Fibroblast of lung (primary cell): ENCODE measurements around the gene ZNF423. TPM values are rescaled to one million over a fixed set of nuclear protein-coding genes. Genes with fewer than 3 reads are reported as not detected.

ENCODE experiments used
- DNase-seq, 2 donors: peaks; one replicate each; pipeline versions ENCODE4 v3.0.0 to v3.0.0-alpha.2; 2010; ENCODE audit warnings: low read depth in 2 of 2
- H2AFZ ChIP-seq: 2 replicates; pipeline ENCODE4 v1.5.1; 2012; ENCODE audit warnings: low read length, control low read depth, inconsistent platforms
- H3K27ac ChIP-seq: 2 replicates; pipeline ENCODE4 v1.5.1; 2011; ENCODE audit warnings: low read length, control low read depth; ENCODE audit not compliant: insufficient read depth
- H3K27me3 ChIP-seq: 2 replicates; pipeline ENCODE4 v1.5.1; 2011; ENCODE audit warnings: mild to moderate bottlenecking, low read length; ENCODE audit not compliant: control insufficient read depth, insufficient read depth
- H3K36me3 ChIP-seq: 2 replicates; pipeline ENCODE4 v1.5.1; 2011; ENCODE audit warnings: low read length; ENCODE audit not compliant: control insufficient read depth, insufficient read depth
- H3K4me1 ChIP-seq: 2 replicates; pipeline ENCODE4 v1.5.1; 2011; ENCODE audit warnings: low read length; ENCODE audit not compliant: control insufficient read depth, insufficient read depth; ENCODE audit errors: extremely low read depth
- H3K4me2 ChIP-seq: 2 replicates; pipeline ENCODE4 v1.5.1; 2011; ENCODE audit warnings: low read length, control low read depth; ENCODE audit not compliant: insufficient read depth; ENCODE audit errors: extremely low read depth
- H3K4me3 ChIP-seq, 4 experiments: fragments of 200-600 bp in 1 of 4; sonication (generic) in 1 of 4; replicated peaks in 1 of 4; 2 replicates each; pipeline ENCODE4 v1.5.1; 2011 to 2016; ENCODE audit warnings: low read length in 4 of 4, low read depth in 3 of 4, mild to moderate bottlenecking in 3 of 4, control low read depth in 2 of 4, inconsistent platforms in 1 of 4, mixed read lengths in 1 of 4; ENCODE audit not compliant: insufficient read depth in 1 of 4; ENCODE audit errors: control extremely low read depth in 1 of 4
- H3K79me2 ChIP-seq: 2 replicates; pipeline ENCODE4 v1.5.1; 2012; ENCODE audit warnings: mild to moderate bottlenecking, low read length, inconsistent platforms; ENCODE audit not compliant: control insufficient read depth, insufficient read depth
- H3K9ac ChIP-seq: 2 replicates; pipeline ENCODE4 v1.5.1; 2011; ENCODE audit warnings: mild to moderate bottlenecking, low read length, control low read depth; ENCODE audit not compliant: insufficient read depth
- H3K9me3 ChIP-seq: 2 replicates; pipeline ENCODE4 v1.5.1; 2012; ENCODE audit warnings: low read depth, low read length; ENCODE audit not compliant: control insufficient read depth, insufficient read depth
- H4K20me1 ChIP-seq: 2 replicates; pipeline ENCODE4 v1.5.1; 2011; ENCODE audit warnings: low read length; ENCODE audit not compliant: control insufficient read depth, insufficient read depth; ENCODE audit errors: extremely low read depth
- EZH2 ChIP-seq: IDR thresholded peaks from 2 replicates; pipeline ENCODE4 v1.5.1; 2012; ENCODE audit warnings: low read length, control low read depth, mild to moderate bottlenecking; ENCODE audit errors: missing control alignments
- polyA plus RNA-seq, 2 donors: library from polyadenylated mRNA; depleted of rRNA in 1 of 2; stranded (reverse) in 1 of 2; unstranded in 1 of 2; fragments of >200 nt; gene quantifications; 2 replicates each; pipeline ENCODE4 v1.2.1, GENCODE V29; 2011 to 2012; ENCODE audit warnings: missing spikeins in 1 of 2
- total RNA-seq: library from RNA; depleted of rRNA; stranded (reverse); fragments of >200 nt; gene quantifications from 2 replicates; pipeline ENCODE4 v1.2.1, GENCODE V29; 2014
- TF ChIP-seq, protein P1 (sequence below), 2 donors: IDR thresholded peaks in 1 of 2; conservative IDR thresholded peaks in 1 of 2; 1 replicate in 1 of 2; 2 replicates in 1 of 2; pipeline ENCODE4 v1.5.1; 2011 to 2012; ENCODE audit warnings: low read length in 2 of 2, control low read depth in 1 of 2, inconsistent platforms in 1 of 2, low read depth in 1 of 2, mild to moderate bottlenecking in 1 of 2

The ZNF423 gene
- total and polyA plus RNA-seq, 2 donors (not counting 1 experiment from before 2014, with no cell fraction given), result 0.07 to 0.17 TPM

DNA sequence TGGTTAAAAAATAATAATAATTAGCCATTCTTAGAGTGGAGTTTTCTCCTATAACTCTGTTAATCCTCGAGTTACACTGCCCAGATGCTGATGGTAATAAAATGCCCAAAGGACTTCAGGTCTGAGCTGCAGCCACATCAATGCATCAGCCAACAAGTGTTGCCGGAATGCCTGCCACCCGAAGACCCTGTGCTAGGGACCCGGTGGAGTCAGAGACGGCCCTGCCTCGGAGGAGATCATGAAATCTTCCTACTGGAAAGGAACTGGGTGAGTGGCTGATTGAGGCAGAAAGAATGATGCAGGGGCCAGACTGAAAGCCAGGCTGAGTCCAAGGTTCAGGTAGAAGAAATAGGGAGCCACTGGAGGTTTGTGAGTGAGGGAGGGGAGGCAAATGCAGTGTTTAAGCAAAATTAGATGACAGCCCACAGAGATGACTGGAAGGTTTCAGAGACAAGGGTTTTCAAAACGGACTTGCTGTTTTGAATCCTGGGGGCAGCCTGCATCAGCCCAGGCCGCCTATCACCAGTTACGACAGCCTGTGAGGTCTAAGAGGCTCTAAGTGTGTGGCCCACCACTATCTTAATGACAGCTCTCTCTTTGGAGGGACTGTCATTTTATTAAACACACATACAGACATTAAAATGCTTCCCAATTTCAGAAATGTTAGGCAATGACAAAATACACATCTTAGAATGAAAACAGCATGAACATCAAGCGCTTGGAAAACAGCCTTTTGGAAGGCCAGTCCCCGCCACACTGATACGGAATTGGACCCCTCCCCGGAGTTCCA lies 100.0 kb downstream of the ZNF423 start:
- no peak for TF ChIP-seq EZH2
- TF ChIP-seq, protein P1, sequence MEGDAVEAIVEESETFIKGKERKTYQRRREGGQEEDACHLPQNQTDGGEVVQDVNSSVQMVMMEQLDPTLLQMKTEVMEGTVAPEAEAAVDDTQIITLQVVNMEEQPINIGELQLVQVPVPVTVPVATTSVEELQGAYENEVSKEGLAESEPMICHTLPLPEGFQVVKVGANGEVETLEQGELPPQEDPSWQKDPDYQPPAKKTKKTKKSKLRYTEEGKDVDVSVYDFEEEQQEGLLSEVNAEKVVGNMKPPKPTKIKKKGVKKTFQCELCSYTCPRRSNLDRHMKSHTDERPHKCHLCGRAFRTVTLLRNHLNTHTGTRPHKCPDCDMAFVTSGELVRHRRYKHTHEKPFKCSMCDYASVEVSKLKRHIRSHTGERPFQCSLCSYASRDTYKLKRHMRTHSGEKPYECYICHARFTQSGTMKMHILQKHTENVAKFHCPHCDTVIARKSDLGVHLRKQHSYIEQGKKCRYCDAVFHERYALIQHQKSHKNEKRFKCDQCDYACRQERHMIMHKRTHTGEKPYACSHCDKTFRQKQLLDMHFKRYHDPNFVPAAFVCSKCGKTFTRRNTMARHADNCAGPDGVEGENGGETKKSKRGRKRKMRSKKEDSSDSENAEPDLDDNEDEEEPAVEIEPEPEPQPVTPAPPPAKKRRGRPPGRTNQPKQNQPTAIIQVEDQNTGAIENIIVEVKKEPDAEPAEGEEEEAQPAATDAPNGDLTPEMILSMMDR (conservative IDR thresholded peaks at IDR 0.05 in 1 of 2, IDR thresholded peaks at IDR 0.05 in 1 of 2; ENCODE audit: low read depth in 1 of 2, low read length in 2 of 2), result no peak
- H3K27ac ChIP-seq, result no peak overlapping the region
- H3K27me3 ChIP-seq, result no peaks in the 10 kb centered on the region
- H3K4me2 ChIP-seq, result no peak overlapping the region
- no peak for DNase-seq
- no peaks in the 10 kb centered on the region for H3K36me3 ChIP-seq
- H3K9me3 ChIP-seq, result no peaks in the 10 kb centered on the region
- H4K20me1 ChIP-seq, result no peaks in the 10 kb centered on the region
- H2AFZ ChIP-seq, result no peak overlapping the region
- no peaks in the 10 kb centered on the region for H3K4me1 ChIP-seq
- H3K79me2 ChIP-seq, result no peaks in the 10 kb centered on the region
- no peak overlapping the region for H3K4me3 ChIP-seq
- H3K9ac ChIP-seq, result no peak overlapping the region

DNA sequence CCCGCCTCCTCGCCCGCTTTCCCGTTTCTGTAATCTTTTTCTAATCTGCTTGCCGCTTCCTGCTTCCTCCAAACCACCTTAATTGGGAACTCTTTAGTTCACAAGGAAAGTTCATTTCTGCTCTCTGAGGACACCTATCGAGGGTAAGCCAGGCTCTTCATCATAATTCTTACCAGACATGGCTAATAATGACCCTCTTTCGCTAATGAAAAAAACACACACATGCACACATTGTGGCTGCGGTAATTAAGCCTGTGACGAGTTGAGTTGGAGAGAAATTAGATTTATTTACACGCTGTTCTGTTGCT lies 100.6 kb downstream of the ZNF423 start:
- no peak for TF ChIP-seq EZH2
- TF ChIP-seq, protein P1 (conservative IDR thresholded peaks at IDR 0.05 in 1 of 2, IDR thresholded peaks at IDR 0.05 in 1 of 2; ENCODE audit: low read depth in 1 of 2, low read length in 2 of 2), result peak; percentile 29 to 68
- H3K9me3 ChIP-seq, result no peaks in the 10 kb centered on the region
- no peaks in the 10 kb centered on the region for H4K20me1 ChIP-seq
- no peaks in the 10 kb centered on the region for H3K36me3 ChIP-seq
- no peak overlapping the region for H3K4me2 ChIP-seq
- DNase-seq, result peak; percentile 56 to 74
- H3K4me1 ChIP-seq, result no peaks in the 10 kb centered on the region
- H3K79me2 ChIP-seq, result no peaks in the 10 kb centered on the region
- peak overlapping the region in 1 of 4 experiments; percentile 27 for H3K4me3 ChIP-seq
- no peaks in the 10 kb centered on the region for H3K27me3 ChIP-seq
- no peak overlapping the region for H3K9ac ChIP-seq
- H2AFZ ChIP-seq, result no peak overlapping the region
- H3K27ac ChIP-seq, result no peak overlapping the region

DNA sequence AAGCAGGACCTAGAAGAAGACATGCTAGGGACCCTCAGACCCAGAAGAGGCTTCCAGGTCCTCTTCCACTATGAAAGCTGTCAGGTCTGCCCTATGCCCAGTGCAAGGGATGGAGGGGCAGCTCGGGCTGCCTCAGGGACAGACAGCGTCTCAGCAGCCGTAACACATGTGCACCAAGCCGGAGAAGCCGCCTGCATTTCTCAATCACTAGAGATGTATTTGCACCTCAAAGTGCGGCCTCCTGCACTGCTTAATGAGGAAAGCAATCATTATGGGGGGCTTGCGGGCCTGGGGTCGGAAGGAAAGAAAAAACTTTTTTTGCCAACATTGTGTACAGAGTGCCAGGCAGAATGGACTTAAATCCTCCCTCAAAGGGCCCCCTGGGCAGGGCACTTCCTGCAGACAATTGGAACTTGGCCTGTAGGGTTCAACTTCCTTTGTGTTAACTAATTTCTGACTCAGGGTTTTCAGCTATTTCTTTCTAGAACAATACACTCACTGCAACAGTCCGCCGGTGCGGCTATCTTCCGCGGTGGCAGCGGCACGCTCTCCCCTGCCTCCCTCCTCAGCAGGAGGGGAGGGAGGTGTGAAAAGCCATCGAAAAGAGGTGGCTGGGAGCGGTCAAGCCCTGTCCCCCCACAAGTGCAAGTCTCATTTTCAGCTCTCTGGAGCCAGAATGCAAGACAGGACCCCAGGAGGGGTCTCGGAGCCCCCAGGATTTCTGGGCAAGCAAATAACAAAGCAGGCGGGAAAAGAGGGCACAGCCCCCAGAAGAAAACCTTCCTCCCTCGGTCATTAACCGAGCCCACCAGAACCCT lies 101.2 kb downstream of the ZNF423 start:
- peak overlapping the region in 1 of 4 experiments; percentile 27 for H3K4me3 ChIP-seq
- no peak overlapping the region for H2AFZ ChIP-seq
- no peaks in the 10 kb centered on the region for H3K36me3 ChIP-seq
- no peaks in the 10 kb centered on the region for H3K4me1 ChIP-seq
- TF ChIP-seq, protein P1 (conservative IDR thresholded peaks at IDR 0.05 in 1 of 2, IDR thresholded peaks at IDR 0.05 in 1 of 2; ENCODE audit: low read depth in 1 of 2, low read length in 2 of 2), result no peak
- TF ChIP-seq EZH2, result no peak
- no peak overlapping the region for H3K27ac ChIP-seq
- no peak overlapping the region for H3K4me2 ChIP-seq
- no peaks in the 10 kb centered on the region for H4K20me1 ChIP-seq
- DNase-seq, result peak; percentile 6 to 69
- H3K27me3 ChIP-seq, result no peaks in the 10 kb centered on the region
- no peaks in the 10 kb centered on the region for H3K9me3 ChIP-seq
- H3K79me2 ChIP-seq, result no peaks in the 10 kb centered on the region
- no peak overlapping the region for H3K9ac ChIP-seq
